HG03139 (cell line): ENCODE results near the gene MCAT.
"Not testable (repeated sequence)": the region's sequence is repeated elsewhere in the genome, so short reads cannot be mapped to it uniquely, and the experiment has no call there.

Source experiments
- ATAC-seq: cut with Tn5 transposase; IDR thresholded peaks from one replicate; pipeline ENCODE4 v1.9.1; 2021; ENCODE audit not compliant: unreplicated experiment

The MCAT gene

GRCh38 chr22:43127166-43127908 lies 15.9 kb downstream of the MCAT start:
- ATAC-seq: no peak

DNA sequence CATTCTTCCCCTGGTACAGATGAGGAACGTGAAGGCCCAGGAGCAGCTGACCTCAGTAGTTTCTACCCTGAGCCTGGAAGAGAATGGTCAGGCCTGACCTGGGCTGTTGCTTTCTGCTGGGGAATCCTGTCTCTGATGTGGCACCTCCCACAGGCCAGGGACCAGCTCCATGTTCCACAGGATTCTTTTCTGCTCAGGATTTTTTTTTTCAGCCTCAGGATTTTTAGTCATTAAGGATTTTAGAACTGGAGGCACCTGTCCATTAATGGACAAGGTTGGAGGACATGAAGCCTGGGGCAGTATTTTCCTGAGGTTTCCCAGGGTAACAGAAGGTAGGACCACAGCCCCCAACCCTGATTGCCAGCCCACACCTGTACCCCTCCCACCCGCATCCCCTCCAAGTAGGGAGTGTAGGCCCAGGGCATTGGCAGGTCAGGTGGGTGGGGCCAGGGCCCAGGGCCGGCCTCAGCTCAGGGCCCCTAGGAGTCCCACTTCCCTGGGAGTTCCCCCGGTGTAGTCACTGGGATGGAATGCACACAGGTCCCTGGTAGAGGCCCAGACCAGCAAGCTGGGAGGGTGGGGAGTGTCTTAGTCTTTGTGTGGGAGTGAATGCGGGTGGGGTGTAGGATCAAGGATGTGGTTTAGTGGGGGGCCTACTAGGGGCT lies 16.6 kb downstream of the MCAT start:
- no peak for ATAC-seq

DNA sequence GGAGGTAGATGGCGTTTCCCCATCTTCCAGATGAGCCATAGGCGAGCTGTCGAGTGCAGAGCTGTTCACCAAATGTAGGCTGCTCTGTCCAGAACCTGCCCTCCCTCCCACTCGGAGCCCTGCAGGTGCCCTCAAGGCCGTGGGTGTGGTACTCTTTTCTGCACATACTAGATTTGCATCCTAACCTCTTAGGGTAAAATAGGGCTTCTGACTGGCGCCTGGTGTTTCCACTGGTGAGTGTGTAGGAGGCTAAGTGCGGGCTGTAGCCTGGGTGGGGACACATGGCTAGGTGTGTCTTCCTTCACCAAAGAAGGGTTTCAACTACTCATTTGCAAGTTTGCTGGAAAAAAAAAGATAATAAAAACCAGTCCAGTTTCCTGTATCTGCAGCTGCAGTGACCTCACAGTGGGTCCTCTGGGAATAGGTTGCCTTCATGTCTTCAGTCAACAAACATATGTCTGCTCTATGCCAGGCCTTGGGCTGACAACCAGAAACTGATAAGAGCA lies 24.2 kb downstream of the MCAT start:
- peak; percentile 53 for ATAC-seq

DNA sequence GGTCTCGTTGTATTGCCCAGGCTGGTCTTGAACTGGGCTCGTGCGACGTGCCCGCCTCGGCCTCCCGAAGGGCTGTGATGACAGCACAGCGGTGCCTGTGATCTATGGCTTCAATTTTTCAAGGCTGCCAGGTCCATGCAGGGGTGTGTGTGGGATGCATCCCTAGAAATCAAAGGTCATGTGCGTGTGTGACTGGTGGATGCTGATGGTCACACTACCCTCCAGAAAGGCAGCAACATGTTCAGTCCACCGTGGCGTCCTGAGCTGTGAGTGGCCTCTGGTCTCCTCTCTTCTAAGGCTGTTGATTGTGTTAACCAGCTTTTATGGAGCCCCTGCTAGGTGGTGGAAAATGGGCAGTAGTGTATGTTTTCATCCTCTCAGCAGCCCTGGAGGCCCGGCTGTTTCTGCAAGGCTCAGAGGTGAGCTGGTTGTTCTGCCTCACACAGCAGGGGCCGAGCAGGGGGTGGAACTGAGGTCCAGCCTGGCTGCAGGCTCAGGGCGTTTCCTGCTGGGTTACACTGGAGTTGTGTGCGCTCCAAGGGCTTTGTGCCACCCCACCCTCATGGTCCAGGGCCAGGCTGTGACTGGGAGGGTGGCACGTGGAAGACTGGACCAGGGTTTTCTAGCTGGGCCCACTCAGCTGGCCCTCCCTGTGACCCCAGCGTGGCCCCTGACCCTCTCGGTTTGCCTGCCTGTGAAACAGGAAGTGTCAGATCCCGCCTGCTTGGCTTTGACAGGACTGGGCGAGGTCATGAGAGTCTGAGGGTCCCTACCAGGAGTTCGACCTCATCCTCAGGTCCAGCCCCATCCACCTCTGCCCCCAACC lies 25.0 kb downstream of the MCAT start:
- no peak for ATAC-seq

DNA sequence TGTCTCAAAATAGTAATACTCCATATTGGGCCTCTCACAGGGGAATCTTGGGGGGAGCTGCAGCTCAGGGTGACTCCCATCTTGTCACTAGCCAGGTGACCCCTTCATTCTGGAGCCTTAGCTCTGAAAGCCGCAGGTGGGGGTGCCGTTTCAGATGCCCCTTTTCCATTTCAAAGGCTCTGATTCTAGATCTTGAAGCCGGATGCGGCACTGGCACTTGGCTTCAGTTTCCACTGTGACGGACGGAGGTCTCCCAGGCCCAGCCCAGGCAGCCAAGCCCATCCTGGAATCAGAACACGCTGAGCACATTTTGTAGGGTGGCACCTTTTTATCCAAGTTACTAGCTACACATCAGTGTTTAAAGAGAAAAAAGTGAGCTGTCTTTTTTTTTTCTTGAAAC lies 26.3 kb downstream of the MCAT start:
- ATAC-seq: no peak

- no peak for ATAC-seq
Observed at GRCh38 chr22:43114958-43115357, 28.2 kb downstream of the MCAT start.

DNA sequence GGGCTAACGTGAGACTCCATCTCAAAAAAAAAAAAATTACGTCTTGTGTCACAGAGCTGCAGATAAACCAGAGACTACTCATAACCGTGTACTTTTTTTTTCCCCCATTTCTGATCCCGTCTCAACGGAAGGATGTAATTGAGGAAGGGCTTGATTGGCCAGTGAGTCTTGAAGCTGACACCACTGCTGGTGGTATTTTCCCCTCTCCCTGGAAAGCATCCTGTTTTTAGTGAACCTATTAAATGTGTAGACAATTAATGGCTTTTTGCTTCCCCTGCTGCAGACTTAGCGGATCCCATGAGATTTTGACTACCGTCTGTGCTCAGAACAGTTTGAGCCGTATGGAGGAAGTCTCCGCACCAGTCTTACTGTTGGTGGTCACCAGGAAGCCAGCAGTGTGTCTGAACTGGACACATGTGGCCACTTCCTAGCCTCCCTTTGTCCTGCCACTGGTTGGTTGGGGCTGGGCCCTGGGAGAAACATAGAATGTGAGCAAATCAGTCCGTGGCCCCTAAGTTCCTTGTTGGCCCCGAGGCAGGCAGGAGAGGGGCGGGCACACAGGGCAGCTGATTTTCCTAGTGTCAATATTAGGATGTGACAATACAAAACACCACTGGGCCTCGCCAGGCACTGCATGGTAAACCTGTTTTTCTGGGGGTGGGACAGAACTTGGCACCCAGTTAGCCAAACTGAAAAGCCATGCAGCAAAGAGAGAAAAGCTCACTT lies 29.5 kb downstream of the MCAT start:
- no peak for ATAC-seq

GRCh38 chr22:43110927-43111623 lies 32.1 kb downstream of the MCAT start:
- no peak for ATAC-seq

GRCh38 chr22:43110444-43110926 lies 32.7 kb downstream of the MCAT start, which contains the start of gene BIK:
Gene BIK, plus strand, starts transcription at chr22:43110750. Its CDS starts 13,273 bp downstream, at chr22:43124023.
- no peak for ATAC-seq

DNA sequence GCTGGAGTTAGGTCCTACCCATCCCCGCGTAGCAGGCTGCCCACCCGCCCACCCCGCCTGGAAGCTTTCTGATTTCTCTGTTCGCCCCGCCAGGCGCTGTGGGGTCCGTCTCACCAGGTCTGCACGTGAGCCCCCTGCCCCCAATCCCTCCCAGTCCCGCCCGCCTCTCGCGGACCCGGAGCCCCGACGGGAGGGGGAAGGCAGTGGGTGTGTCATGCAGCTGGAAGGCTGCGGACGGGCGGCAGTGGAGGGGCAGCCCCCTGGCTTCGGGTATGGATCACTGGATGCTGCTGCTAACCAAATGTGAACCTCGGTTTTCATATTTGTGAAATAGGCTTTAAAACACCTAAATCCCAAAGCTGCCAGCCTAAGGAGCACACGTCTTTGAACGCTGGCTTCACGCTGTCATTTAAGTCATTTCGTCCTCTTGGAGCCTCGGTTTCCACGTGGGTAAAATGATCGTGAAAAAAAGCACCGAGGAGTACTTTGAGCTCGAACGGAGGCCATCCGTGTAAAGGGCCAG lies 33.2 kb downstream of the MCAT start:
- ATAC-seq: no peak

GRCh38 chr22:43109511-43109910 lies 33.7 kb downstream of the MCAT start:
- ATAC-seq: no peak

DNA sequence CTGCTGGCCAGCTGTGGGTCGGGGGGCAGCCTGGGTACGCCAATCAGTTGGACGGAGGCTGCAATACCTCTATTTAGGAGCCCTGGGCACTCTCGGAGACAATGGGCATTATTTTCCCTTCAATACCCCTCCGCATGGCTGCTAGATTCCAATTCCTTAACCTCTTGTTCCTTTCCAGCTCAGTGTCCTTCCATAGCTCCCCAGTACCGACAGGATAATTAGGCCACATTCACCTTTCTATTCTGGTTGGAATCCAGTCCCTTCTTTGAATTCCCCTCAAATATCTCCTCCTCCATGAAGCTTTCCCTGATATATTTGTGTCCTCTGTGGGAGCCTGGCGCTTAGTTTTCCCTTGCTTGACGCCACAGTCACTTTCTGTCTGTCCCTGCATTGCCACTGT lies 36.9 kb downstream of the MCAT start:
- ATAC-seq: no peak

DNA sequence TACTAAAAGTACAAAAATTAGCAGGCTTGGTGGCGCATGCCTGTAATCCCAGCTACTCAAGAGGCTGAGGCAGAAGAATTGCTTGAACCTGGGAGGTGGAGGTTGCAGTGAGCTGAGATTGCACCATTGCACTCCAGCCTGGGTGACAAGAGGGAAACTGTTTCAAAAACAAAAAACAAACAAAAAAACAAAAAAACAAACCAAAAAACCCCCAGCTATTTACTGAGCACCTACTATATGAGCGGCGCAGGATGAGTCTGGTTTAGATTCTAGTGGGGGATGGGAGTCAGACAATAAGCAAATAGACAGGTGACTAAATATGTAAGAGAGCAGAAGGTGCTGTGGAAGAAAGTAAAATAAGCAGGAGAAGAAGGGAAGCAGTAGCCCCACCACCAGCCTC lies 38.2 kb downstream of the MCAT start:
- not testable (repeated sequence) for ATAC-seq

- ATAC-seq: not testable (repeated sequence)
Observed at GRCh38 chr22:43104056-43104625, 39.1 kb downstream of the MCAT start.

DNA sequence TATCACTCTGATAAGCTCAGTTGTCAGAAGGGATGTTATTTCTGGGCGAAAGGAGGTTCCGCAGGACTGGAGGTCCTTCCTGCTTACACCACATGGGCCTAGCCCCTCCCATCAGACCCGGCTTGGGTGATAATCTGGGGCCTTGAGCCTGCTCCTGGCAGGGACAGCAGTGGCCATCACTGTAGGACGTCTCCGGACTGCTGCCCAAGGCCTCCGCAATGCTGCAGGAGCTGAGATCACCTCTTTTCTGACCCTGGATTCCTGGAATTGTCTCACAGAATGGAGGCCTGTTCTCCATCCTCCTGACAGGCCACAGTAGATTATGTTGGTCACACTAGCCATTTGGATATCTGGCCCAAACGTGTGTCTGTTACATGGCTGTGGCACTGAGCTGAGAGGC lies 41.9 kb downstream of the MCAT start:
- no peak for ATAC-seq

- ATAC-seq: no peak
Observed at GRCh38 chr22:43100225-43100624, 43.0 kb downstream of the MCAT start.

DNA sequence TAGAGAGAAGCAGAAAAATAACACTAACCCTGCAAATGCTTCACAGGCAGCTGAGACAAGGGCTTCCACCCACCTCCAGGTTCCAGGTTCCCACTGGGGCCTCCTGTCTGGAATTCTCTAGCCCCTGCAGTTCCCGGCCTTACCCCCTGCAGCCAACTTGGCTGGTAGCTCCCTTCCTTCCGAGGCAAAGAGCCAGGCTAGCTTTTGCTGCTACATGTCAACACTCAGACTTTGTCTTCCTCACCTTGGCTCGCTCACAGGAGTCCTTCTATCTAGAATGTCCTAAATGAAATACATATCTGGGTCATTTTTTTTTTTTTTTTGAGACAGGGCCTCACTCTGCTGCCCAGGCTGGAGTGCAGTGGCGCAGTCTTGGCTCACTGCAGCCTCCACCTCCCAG lies 44.1 kb downstream of the MCAT start:
- no peak for ATAC-seq

DNA sequence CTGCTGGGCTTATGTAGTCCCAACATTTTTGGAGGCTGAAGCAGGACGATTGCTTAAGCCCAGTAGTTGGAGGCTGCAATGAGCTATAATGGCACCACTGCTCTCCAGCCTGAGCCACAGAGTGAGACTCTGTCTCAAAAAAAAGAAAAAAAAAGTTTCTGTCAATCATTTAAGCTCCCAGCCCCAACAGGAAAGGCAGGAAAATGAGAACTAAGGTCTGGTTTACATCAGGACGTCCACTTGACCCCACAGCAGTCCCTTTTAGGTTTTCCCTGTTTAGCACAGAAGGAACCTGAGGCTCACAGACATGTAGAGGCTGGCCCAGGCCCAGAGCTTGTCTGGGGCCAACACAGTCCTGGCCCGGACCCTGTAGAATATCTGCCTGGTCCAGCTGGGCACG lies 44.8 kb downstream of the MCAT start:
- no peak for ATAC-seq

- no peak for ATAC-seq
Observed at GRCh38 chr22:43096420-43096819, 46.8 kb downstream of the MCAT start.

DNA sequence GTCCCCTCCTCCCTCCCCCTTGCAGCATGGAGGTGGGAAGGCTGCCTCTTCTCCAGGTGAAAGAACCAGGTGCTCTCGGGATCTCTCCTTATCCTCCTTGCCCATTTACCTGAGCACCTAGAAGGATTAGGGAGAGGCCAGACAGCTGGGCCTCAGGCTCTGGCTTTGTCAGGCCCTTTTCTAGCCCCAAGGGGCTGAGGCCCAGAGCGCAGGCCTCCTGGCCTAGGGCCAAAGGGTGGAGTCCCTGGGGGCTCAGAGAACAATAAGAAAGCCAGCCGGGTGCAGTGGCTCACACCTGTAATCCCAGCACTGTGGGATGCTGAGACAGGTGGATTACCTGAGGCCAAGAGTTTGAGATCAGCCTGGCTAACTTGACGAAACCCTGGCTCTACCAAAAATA lies 48.6 kb downstream of the MCAT start:
- no peak for ATAC-seq
